Hippocampal formation (tissue), 2 donors: ENCODE measurements around the gene MROH7.

Source experiments
- DNase-seq, 2 donors: peaks; one replicate each; lab custom pipeline; 2025; lab: John Stamatoyannopoulos, UW

The MROH7 gene

DNA sequence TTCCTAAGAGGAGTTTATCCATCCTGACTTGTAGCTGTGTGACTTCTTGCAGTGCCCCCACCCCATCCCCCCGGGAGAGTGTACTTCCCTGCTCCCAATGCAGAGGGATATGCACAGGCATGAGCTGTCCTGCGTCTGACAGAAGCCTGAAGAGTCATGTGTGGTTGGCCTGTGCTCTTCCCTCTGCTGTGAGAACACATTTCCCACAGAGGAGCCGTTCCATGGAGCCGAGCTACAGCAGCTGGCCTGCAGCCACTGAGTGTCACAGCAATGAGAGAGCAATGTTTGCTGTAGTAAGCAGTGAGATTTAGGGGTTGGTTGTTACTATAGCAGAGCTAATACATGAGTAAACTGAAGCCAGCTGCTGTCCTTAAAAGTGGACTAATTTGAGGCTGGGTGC is 100.7 kb downstream of the MROH7 start:
- no peak for DNase-seq

DNA sequence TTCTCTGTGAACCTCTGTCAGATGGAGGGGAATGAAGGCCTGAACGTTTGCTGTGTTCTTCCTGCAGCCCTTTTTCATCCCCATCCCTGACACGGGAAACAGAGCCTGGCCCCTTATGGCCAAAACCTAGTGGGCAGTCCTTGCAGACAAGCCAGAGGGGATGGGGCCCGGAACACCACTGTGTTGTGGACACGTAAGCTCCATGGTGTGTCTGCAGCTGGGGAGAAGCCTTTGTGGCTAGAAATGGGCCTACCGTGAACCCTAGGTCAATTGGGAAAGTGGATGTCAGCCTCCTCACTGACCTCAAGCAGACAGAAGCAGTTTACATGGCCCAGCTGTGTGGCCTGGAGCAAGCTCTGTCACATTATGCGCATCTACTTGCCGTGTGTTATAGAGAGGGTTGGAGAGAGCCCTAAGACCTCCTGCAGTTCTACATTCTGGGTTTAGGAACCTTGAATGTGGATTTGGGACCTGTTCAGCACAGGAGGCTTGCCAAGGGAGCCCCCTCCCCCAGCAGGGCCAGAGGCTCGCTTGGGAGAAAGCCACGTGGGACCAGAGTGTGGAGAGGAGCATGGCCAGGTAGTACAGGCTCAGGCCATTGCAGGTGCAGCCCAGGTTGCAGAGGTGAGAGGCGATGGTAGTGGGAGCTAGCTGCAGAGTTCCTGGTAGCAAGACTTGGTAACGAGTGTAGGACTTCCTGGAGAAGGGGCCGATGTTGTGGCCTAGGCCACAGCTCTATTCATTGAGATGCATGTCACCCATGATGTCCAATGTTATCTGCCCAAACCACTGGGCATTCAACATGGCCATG is 102.0 kb downstream of the MROH7 start:
- no peak for DNase-seq

DNA sequence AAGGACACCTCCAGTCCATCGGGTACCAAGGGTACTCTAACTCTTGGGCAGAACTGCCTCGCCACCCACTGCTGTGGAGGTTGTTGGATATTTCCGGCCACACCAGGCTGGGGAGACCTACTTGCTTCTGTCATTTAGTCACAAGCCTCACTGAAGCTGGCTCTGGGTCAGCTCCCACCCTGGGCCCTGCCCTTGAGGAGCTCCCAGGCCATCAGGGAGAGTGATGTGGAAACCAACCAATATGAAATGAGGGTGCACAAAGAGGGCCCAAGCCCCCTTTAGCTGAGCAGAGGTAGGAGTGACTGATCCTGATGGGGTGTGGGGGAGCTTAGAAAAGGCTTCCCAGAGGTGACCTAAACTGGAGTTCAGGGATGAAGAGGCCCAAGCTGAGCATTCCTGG is 103.1 kb downstream of the MROH7 start:
- no peak for DNase-seq

DNA sequence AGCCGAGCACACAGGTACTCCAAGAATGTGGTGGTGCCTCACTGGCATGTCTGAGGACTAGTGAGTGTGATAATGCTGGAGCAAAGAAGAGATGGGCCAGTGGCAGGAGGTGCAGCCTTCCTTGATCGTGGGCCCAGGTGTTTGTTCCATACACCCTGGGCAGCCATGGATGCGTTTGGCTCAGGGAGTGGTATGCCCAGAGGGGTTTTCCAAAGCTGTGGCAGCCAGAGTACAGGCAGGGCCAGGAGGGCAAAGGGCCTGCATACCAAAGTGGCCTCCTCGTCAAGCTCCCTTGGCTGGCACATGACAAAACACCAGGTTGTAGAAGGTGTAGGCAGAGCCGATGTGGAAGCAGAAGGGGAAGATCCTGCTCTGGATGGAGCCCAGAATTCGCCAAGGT is 103.7 kb downstream of the MROH7 start:
- no peak for DNase-seq

DNA sequence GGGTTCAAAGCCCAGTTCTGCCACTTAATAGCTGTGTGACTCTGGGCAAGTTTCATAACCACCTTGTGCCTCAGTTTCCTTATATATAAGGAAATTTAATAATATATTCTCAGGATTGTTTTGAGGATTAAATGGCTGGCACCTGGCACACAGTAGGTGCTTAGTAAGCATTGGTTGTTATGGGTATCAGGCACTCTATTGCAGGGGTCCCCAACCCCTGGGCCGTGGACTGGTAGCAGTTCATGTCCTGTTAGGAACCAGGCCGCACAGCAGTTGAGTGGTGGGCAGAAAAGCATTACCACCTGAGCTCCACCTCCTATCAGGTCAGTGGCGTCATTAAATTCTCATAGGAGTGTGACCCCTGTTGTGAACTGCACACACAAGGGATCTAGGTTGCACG is 104.3 kb downstream of the MROH7 start:
- DNase-seq = no peak

DNA sequence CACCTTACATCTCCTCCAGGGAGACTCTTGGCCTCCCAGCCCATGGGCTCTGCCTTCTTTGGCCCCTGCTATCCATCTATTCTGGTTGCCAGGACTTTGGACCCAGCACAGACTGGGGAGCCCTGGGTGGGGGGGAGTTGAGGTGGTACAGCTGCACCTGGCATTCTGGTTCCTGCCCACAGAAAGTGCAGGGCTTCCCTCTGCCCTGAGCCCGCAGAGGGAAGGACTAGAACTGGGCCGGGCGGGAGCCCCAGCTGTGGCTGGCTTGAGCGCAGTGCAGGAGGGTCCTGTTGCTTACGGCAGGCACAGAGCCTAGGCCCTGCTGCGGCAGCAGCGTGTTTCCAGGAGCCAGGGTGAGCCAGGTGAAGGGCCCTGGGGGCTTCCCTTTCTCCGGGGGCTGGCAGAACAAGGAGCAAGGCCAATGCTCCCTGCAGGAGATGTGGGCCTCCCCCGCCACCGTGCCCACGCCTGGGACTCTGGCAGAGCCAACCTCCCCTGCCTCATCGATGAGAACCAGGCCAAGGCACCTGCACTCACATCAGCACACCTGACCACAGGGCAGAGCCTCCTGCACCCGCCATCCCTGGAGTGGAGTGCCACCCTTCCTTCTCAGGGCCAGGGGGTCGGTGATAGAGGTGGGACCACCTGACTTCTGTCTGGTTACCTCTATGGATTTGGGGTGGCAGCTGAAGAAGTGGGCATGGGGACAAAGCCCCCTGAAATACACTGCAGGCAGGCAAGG is 106.7 kb downstream of the MROH7 start:
- DNase-seq = no peak

DNA sequence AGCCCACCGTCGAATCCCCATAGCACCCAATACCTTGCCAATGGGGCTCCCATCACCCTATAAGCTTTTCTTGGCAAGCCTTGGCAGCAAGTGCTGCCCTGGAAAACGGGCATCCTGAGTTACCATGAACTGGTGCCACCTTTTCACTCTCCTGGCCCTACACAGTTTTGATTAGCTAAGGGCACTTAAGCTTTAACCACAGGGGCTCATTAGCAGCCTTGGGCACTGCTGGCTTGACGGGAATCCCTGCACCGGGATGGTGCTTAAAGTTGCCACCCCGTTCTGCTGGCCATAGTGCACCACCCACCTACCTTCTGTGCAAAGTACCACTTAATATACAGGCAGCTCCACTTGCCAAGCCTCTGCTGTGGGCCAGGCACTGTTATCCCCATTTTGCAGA is 109.0 kb downstream of the MROH7 start:
- no peak for DNase-seq

DNA sequence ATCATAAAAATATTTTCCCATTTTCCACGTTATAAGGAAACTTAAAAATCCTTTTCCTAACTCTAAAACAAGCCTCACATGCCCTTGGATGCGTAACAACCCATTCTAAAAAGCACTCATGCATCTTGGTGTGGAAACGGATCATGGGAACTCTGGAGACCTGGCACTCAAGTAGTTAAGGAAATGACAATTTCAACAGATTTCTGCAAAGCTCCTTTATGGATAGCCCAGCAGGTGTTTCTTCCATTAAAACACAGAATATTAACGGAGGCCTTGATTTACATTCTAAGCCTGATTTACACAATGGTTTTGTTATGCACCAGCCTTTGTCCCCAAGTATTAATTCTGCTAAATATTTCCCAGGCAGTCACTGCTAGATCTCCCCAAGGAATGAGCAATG is 109.8 kb downstream of the MROH7 start:
- no peak for DNase-seq

DNA sequence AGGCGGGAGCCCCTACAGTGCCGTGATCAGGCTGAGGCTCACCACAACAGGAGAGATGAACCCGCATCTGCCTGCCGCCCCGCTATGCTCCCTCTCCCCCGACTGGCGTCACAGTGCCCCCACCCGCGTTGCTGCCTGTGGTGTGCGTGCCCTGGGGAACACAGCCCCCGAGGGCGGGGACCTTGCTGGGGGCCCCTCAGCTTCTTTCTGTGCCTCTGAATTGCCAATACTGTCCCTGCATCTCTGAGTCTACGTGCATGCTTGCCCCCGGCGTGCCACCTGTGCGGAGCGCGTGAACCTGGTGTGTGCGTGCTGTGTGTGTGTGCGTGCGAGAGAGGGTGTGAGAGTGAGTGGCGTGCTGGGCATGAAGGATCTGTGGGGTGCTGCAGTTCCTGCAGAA is 112.5 kb downstream of the MROH7 start:
- DNase-seq = no peak

DNA sequence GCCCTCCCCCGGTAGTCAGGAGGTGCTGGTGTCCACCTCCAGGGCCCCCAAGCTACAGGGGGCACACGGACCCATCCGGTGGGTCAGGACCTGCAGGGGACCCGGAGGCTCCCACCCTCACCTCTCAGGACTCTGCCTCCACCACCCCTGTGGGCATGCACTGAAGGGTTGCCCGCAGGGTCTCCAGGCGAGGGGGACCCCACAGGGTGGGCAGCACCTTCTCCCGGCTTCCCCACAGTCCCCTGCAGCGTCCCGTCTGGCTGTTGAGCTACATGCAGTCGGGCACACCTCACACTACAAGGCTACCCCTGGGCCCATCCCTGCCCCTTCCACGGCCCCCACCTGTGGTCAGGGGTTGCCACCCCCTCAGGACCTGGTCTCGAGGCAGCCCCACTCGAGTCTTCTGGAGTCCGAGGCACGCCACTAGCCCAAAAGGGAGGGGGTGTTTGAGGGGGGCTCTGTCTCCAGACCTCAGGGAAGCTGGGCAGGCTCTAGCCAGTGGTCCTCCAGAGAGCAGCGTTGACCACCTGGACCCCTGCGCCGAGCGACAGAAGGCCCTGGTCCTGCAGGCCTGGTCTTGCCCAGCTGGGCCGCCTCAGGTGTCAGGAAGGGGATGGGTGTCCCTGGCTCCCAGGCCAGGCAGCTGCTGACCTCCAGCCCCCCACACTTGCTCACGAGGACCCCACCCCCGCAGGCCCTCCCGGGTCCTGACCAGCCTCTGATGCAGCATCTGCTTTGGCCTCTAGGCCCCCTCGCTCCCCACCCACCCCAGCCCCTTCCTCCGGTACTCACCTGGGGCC is 113.1 kb downstream of the MROH7 start:
- DNase-seq = no peak

DNA sequence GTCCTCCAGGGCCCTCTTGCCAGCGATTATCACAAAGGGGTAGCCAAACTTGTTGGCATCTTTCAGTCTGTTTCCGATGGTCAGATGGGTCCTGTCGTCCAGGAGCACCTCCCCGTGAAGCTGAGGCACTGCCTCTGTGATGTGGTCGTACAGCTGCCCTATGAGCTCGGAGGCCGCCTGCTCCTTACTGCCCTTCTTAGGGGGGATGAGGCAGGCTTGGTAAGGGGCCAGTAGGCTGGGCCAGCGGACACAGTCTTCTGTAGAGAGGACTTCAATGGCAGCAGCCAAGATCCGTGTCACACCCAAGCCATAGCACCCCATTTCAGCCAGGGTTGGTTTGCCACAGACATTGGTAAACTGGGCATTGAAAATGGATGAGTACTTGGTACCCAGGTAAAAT is 116.2 kb downstream of the MROH7 start:
- no peak for DNase-seq

DNA sequence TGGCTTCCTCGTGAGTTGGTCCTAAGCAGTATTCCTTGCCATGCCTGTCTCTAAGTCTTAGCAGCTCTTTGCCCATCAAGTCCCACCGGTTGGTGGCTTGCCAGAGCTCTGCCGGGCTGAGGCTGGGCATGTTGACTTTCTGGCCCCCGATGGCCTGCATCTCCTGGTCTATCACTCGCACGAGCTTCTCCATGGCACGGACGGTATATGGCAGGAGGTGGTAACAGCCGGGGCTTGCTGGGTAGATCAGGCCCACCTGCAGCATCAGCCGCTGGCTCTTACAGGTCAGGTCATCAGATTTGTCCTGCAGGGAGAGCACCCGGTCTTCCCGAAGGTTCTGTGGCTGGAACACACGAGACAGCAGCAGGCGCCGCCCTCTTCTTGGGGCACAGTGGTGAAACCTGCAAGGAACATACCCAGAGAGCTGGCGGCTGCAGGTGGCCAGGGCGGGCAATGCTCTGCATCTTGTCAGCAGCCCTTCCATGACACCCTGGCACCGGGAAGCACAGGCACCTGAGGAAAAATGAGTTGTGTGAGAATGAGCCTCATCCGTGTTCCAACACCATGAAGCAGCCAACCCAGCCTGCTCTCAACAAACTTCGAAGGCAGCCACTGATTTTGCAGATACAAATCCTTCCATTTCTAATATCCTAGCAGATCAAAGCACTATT is 117.2 kb downstream of the MROH7 start:
- no peak for DNase-seq
